Cardiac muscle cell (in vitro differentiated cells and primary cell): Measurements from ENCODE around the gene CBFA2T2. TPM values are rescaled to one million over a fixed set of nuclear protein-coding genes. Genes with fewer than 3 reads are reported as not detected.

ENCODE experiments used
- DNase-seq, 2 donors: peaks; one replicate each; pipeline versions ENCODE4 v3.0.0 to v3.0.0-alpha.2; 2010 to 2017; ENCODE audit warnings: low read depth in 1 of 2, low spot score in 1 of 2
- H3K27ac ChIP-seq: fragments of 200-600 bp; sonication (generic); 2 replicates; pipeline ENCODE4 v1.5.1; 2016
- H3K27me3 ChIP-seq: fragments of 200-600 bp; sonication (generic); 2 replicates; pipeline ENCODE4 v1.6.0; 2016; ENCODE audit warnings: control low read depth
- H3K36me3 ChIP-seq: fragments of 200-600 bp; sonication (generic); 2 replicates; pipeline ENCODE4 v1.5.1; 2016; ENCODE audit warnings: control low read depth
- H3K4me1 ChIP-seq: fragments of 200-600 bp; sonication (generic); 2 replicates; pipeline ENCODE4 v1.8.1; 2017; ENCODE audit warnings: low read depth, mild to moderate bottlenecking, mixed run types
- H3K4me3 ChIP-seq: fragments of 200-600 bp; sonication (generic); 2 replicates; pipeline ENCODE4 v1.5.1; 2016; ENCODE audit warnings: mild to moderate bottlenecking
- H3K9me3 ChIP-seq: fragments of 200-600 bp; sonication (generic); 2 replicates; pipeline ENCODE4 v1.5.1; 2017; ENCODE audit warnings: low read depth, mild to moderate bottlenecking, control low read depth
- CTCF ChIP-seq: IDR thresholded peaks from 2 replicates; pipeline ENCODE4 v1.5.1; 2012; ENCODE audit warnings: low read depth, mild to moderate bottlenecking, low read length
- polyA plus RNA-seq: library from polyadenylated mRNA; unstranded; fragments of >200 nt; fragmentation: Nextera tagmentation; extraction: Ambion mirVana; gene quantifications from 2 replicates; pipeline ENCODE4 v1.2.1, GENCODE V29; 2016
- total RNA-seq: library from RNA; depleted of rRNA; stranded (reverse); fragments of >200 nt; gene quantifications from 2 replicates; pipeline ENCODE4 v1.2.3, GENCODE V29; 2016

CBFA2T2 gene
- total and polyA plus RNA-seq, 2 experiments from 2014 or later, result 36.7 to 53.1 TPM

GRCh38 chr20:33676652-33677645 is 187.1 kb downstream of the CBFA2T2 start:
- no peaks in the 10 kb centered on the region for H3K9me3 ChIP-seq
- no peak for TF ChIP-seq CTCF
- no peak overlapping the region for H3K27ac ChIP-seq
- H3K27me3 ChIP-seq, result no peaks in the 10 kb centered on the region
- DNase-seq, result no peak
- no peak overlapping the region for H3K4me3 ChIP-seq
- peaks cover 27% of the 10 kb centered on the region for H3K4me1 ChIP-seq
- H3K36me3 ChIP-seq, result peaks cover under 1% of the 10 kb centered on the region

- DNase-seq, result no peak
- Histone ChIP-seq H3K27me3 (no peaks in the 10 kb centered on the region), H3K4me3 (no peak overlapping the region), H3K9me3 (no peaks in the 10 kb centered on the region), H3K27ac (no peak overlapping the region), H3K36me3 (no peaks in the 10 kb centered on the region), H3K4me1 (peaks cover 17% of the 10 kb centered on the region)
- no peak for TF ChIP-seq CTCF
Measured at GRCh38 chr20:33677991-33678702, 188.3 kb downstream of the CBFA2T2 start.

- no peak for DNase-seq
- no peaks in the 10 kb centered on the region for H3K27me3 ChIP-seq
- H3K4me1 ChIP-seq, result peaks cover 12% of the 10 kb centered on the region
- no peaks in the 10 kb centered on the region for H3K36me3 ChIP-seq
- TF ChIP-seq CTCF, result no peak
- H3K9me3 ChIP-seq, result no peaks in the 10 kb centered on the region
- no peak overlapping the region for H3K27ac ChIP-seq
- no peak overlapping the region for H3K4me3 ChIP-seq
Measured at GRCh38 chr20:33679758-33680485, 190.0 kb downstream of the CBFA2T2 start.

- Histone ChIP-seq H3K27ac (no peak overlapping the region), H3K9me3 (no peaks in the 10 kb centered on the region), H3K4me1 (peaks cover 9% of the 10 kb centered on the region), H3K4me3 (no peak overlapping the region), H3K36me3 (no peaks in the 10 kb centered on the region), H3K27me3 (no peaks in the 10 kb centered on the region)
- peak in 1 of 2 donors; percentile 26 for DNase-seq
- TF ChIP-seq CTCF, result no peak
Measured at GRCh38 chr20:33680686-33681085, 190.8 kb downstream of the CBFA2T2 start.

GRCh38 chr20:33681288-33681687 is 191.4 kb downstream of the CBFA2T2 start:
- no peak for TF ChIP-seq CTCF
- H3K27ac ChIP-seq, result no peak overlapping the region
- no peaks in the 10 kb centered on the region for H3K36me3 ChIP-seq
- no peaks in the 10 kb centered on the region for H3K9me3 ChIP-seq
- no peaks in the 10 kb centered on the region for H3K27me3 ChIP-seq
- DNase-seq, result no peak
- no peak overlapping the region for H3K4me3 ChIP-seq
- peaks cover 9% of the 10 kb centered on the region for H3K4me1 ChIP-seq
